SK-N-SH treated with all-trans-retinoic acid at 6 μM for 48 hours (cell line): ENCODE measurements around the gene PLA2G6.

Experiments used
- BACH2 ChIP-seq: fragments of 250-450 bp; sonication (Bioruptor Pico); IDR thresholded peaks from 2 replicates; pipeline ENCODE4 v1.9.0; 2021; ENCODE audit warnings: mild to moderate bottlenecking, borderline replicate concordance
- GLIS3 ChIP-seq: fragments of 250-450 bp; sonication (Bioruptor Pico); IDR thresholded peaks from 2 replicates; pipeline ENCODE4 v1.5.0; 2020; ENCODE audit warnings: mild to moderate bottlenecking, moderate library complexity
- ISL1 ChIP-seq: fragments of 250-450 bp; sonication (Bioruptor Pico); IDR thresholded peaks from 2 replicates; pipeline ENCODE4 v2.1.2; 2022; ENCODE audit warnings: mild to moderate bottlenecking, moderate library complexity
- RARB ChIP-seq: fragments of 250-450 bp; sonication (Bioruptor Pico); IDR thresholded peaks from 2 replicates; pipeline ENCODE4 v1.8.0; 2021; ENCODE audit warnings: mild to moderate bottlenecking, moderate library complexity
- ZFP3 ChIP-seq: fragments of 250-450 bp; sonication (Bioruptor Pico); IDR thresholded peaks from 2 replicates; pipeline ENCODE4 v1.5.0; 2020; ENCODE audit warnings: mild to moderate bottlenecking, moderate library complexity
- ZNF565 ChIP-seq: fragments of 450-650 bp; formaldehyde crosslinking; conservative IDR thresholded peaks from 2 replicates; pipeline ENCODE4 v1.5.0; 2020; ENCODE audit warnings: low read depth, mild to moderate bottlenecking, moderate library complexity
- TF ChIP-seq, protein P1 (sequence below): fragments of 250-450 bp; sonication (Bioruptor Pico); IDR thresholded peaks from 2 replicates; pipeline ENCODE4 v1.5.1; 2020; ENCODE audit warnings: low read depth, mild to moderate bottlenecking, moderate library complexity

- TF ChIP-seq ZNF565 (no peak), BACH2 (no peak), ISL1 (CRISPR knock-in tag) (no peak), RARB (CRISPR knock-in tag) (no peak), ZFP3 (no peak), GLIS3 (CRISPR knock-in tag) (no peak)
- TF ChIP-seq, protein P1, sequence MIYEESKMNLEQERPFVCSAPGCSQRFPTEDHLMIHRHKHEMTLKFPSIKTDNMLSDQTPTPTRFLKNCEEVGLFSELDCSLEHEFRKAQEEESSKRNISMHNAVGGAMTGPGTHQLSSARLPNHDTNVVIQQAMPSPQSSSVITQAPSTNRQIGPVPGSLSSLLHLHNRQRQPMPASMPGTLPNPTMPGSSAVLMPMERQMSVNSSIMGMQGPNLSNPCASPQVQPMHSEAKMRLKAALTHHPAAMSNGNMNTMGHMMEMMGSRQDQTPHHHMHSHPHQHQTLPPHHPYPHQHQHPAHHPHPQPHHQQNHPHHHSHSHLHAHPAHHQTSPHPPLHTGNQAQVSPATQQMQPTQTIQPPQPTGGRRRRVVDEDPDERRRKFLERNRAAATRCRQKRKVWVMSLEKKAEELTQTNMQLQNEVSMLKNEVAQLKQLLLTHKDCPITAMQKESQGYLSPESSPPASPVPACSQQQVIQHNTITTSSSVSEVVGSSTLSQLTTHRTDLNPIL (CRISPR knock-in tag): no peak
These were observed 29.9 kb upstream of the PLA2G6 start for GRCh38 chr22:38211556-38211955.
